ENCODE measurements around the gene DLL3. TPM values are rescaled to one million over a fixed set of nuclear protein-coding genes. Genes with fewer than 3 reads are reported as not detected.

Gene DLL3
- total and polyA plus RNA-seq, 2 experiments from 2014 or later: 1.1 to 1.6 TPM

DNA sequence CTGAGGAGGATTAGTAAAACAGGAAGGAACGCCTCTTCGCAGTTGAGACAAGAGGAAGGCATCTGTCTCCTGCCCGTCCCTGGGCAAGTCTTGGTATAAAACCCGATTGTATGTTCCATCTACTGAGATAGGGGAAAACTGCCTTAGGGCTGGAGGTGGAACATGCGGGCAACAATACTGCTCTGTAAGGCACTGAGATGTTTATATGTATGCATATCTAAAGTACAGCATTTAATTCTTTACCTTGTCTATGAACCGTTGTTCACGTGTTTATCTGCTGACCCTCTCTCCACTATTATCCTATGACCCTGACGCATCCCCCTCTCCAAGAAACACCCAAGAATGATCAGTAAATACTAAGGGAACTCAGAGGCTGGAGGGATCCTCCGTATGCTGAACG lies 18.8 kb upstream of the DLL3 start:
- Histone ChIP-seq H3K9me3 (ENCODE audit: low read depth) (no peaks in the 10 kb centered on the region), H3K4me2 (peak overlapping the region; percentile 77), H3K36me3 (replicated peaks; ENCODE audit: insufficient read depth, low read depth) (no peaks in the 10 kb centered on the region), H3K27ac (peak overlapping the region; percentile 91), H3K9me2 (replicated peaks; ENCODE audit: insufficient read depth) (no peaks in the 10 kb centered on the region), H2AFZ (peak overlapping the region; percentile 79), H3K4me1 (ENCODE audit: insufficient read depth) (peaks cover 12% of the 10 kb centered on the region), H4K20me1 (ENCODE audit: insufficient read depth, poor library complexity, severe bottlenecking) (no peaks in the 10 kb centered on the region), H3K79me2 (peaks cover 23% of the 10 kb centered on the region), H3K4me3 (no peak overlapping the region), H3K27me3 (no peaks in the 10 kb centered on the region)
- TF ChIP-seq EZH2 (IDR thresholded peaks at IDR 0.05; ENCODE audit: borderline replicate concordance): no peak
- no peak for TF ChIP-seq EZH2phosphoT487 (IDR thresholded peaks at IDR 0.05; ENCODE audit: low read depth, severe bottlenecking, unreplicated experiment)
- TF ChIP-seq, protein P1, sequence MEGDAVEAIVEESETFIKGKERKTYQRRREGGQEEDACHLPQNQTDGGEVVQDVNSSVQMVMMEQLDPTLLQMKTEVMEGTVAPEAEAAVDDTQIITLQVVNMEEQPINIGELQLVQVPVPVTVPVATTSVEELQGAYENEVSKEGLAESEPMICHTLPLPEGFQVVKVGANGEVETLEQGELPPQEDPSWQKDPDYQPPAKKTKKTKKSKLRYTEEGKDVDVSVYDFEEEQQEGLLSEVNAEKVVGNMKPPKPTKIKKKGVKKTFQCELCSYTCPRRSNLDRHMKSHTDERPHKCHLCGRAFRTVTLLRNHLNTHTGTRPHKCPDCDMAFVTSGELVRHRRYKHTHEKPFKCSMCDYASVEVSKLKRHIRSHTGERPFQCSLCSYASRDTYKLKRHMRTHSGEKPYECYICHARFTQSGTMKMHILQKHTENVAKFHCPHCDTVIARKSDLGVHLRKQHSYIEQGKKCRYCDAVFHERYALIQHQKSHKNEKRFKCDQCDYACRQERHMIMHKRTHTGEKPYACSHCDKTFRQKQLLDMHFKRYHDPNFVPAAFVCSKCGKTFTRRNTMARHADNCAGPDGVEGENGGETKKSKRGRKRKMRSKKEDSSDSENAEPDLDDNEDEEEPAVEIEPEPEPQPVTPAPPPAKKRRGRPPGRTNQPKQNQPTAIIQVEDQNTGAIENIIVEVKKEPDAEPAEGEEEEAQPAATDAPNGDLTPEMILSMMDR (IDR thresholded peaks at IDR 0.05; ENCODE audit: poor library complexity): no peak
- 51% methylated on average over 10 of the region's 10 CpGs for WGBS (ENCODE audit: low lambda C conversion rate, missing lambda C conversion rate)
- DNase-seq (ENCODE audit: low spot score): no peak

DNA sequence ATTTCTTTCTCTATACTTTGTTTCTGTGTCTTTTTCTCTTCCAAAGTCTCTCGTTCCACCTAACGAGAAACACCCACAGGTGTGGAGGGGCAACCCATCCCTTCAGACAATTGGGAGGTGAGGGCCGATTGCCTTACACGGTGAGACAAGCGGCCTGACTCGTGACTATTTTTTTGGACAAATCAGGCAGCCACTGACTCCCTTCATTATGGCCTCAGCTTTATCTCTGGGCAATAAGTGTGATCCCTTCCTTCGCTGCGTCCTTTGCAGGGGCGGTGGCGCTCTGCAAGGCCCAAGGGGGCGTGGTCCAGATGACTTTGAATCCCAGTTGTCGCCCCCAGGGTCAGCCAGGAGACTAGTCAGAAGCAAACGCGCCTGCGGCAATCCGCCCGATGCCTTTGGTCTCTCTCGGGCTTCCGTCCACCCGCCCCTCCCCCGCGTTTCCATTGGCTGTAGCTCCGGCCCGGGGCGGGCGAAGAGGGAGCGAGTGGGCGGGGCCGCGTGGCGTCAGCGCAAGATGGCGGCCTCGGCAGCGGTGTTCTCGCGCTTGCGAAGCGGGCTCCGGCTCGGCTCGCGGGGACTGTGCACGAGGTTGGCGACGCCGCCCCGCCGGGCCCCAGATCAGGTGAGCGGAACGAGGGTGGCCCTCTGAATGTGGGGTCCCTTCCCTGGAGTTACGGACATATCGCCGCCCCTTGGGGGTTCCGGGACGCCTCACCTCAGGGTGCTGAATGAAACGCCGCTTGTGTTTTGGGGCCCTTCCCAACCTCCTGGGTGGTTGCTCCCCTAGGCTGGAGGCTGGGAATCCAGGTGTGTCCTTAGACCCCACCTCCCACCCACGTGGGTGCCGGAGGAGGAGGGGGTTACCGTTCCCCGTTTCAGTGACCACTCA lies 18.2 kb upstream of the DLL3 start, which contains the start of gene TIMM50:
Gene TIMM50 (plus strand): TSS at position 502 of the 892 bp plus-strand sequence. CDS start 16 bp downstream, at position 518.
- Histone ChIP-seq H3K27me3 (no peaks in the 10 kb centered on the region), H3K79me2 (peaks cover 23% of the 10 kb centered on the region), H3K27ac (peak within 1 kb of the TSS; percentile 97), H3K4me1 (ENCODE audit: insufficient read depth) (peaks cover 12% of the 10 kb centered on the region), H3K4me3 (peak within 1 kb of the TSS; percentile 74), H2AFZ (peak within 1 kb of the TSS; percentile 79), H3K4me2 (peak within 1 kb of the TSS; percentile 92), H3K9me3 (ENCODE audit: low read depth) (no peaks in the 10 kb centered on the region), H3K36me3 (replicated peaks; ENCODE audit: insufficient read depth, low read depth) (no peaks in the 10 kb centered on the region), H3K9me2 (replicated peaks; ENCODE audit: insufficient read depth) (no peaks in the 10 kb centered on the region), H4K20me1 (ENCODE audit: insufficient read depth, poor library complexity, severe bottlenecking) (no peaks in the 10 kb centered on the region)
- 4% methylated on average over 38 of the region's 62 CpGs for WGBS (ENCODE audit: low lambda C conversion rate, missing lambda C conversion rate)
- DNase-seq (ENCODE audit: low spot score): peak; percentile 99
- TF ChIP-seq, protein P1 (IDR thresholded peaks at IDR 0.05; ENCODE audit: poor library complexity): no peak
- TF ChIP-seq EZH2phosphoT487 (IDR thresholded peaks at IDR 0.05; ENCODE audit: low read depth, severe bottlenecking, unreplicated experiment): no peak
- TF ChIP-seq EZH2 (IDR thresholded peaks at IDR 0.05; ENCODE audit: borderline replicate concordance): no peak

DNA sequence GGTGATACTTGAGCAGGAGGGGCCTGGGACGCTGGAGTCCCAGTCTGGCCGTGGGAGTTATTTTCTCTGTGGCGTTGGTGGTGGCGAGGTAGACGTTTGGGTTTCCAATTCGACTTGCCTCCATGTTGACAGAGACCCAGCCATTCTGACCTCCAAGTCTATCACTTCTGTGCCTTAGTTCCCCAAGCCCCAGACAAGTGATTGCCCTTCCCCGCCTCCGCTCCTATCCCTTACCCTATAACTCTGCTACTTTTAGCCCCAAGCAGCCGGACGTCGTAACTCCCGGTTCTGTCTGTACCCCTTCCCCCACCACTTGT lies 17.6 kb upstream of the DLL3 start:
- peak overlapping the region; percentile 55 for H2AFZ ChIP-seq
- peak overlapping the region; percentile 92 for H3K4me2 ChIP-seq
- no peaks in the 10 kb centered on the region for H3K27me3 ChIP-seq
- no peaks in the 10 kb centered on the region for H4K20me1 ChIP-seq (ENCODE audit: insufficient read depth, poor library complexity, severe bottlenecking)
- H3K9me2 ChIP-seq (replicated peaks; ENCODE audit: insufficient read depth): no peaks in the 10 kb centered on the region
- no peaks in the 10 kb centered on the region for H3K9me3 ChIP-seq (ENCODE audit: low read depth)
- no peak for TF ChIP-seq EZH2 (IDR thresholded peaks at IDR 0.05; ENCODE audit: borderline replicate concordance)
- TF ChIP-seq EZH2phosphoT487 (IDR thresholded peaks at IDR 0.05; ENCODE audit: low read depth, severe bottlenecking, unreplicated experiment): no peak
- TF ChIP-seq, protein P1 (IDR thresholded peaks at IDR 0.05; ENCODE audit: poor library complexity): no peak
- H3K79me2 ChIP-seq: peaks cover 23% of the 10 kb centered on the region
- H3K27ac ChIP-seq: peak overlapping the region; percentile 97
- WGBS (ENCODE audit: low lambda C conversion rate, missing lambda C conversion rate): 3% methylated on average over 12 of the region's 12 CpGs
- DNase-seq (ENCODE audit: low spot score): no peak
- H3K36me3 ChIP-seq (replicated peaks; ENCODE audit: insufficient read depth, low read depth): no peaks in the 10 kb centered on the region
- H3K4me3 ChIP-seq: peak overlapping the region; percentile 74
- peaks cover 12% of the 10 kb centered on the region for H3K4me1 ChIP-seq (ENCODE audit: insufficient read depth)

Measured in hepatocyte (in vitro differentiated cells).